Type B pancreatic cell (in vitro differentiated cells): ENCODE data around the gene PIP5K1C. TPM values are rescaled to one million over a fixed set of nuclear protein-coding genes. Genes with fewer than 3 reads are reported as not detected.

Source experiments
- DNase-seq: peaks from one replicate; pipeline ENCODE4 v3.0.0; 2021; ENCODE audit warnings: mixed read lengths; ENCODE audit not compliant: unreplicated experiment; ENCODE audit errors: extremely low spot score
- H3K27ac Mint-ChIP-seq: 2 replicates; pipeline ENCODE4 v1.8.0; 2021; ENCODE audit warnings: mild to moderate bottlenecking, mixed read lengths
- H3K27me3 Mint-ChIP-seq: 2 replicates; pipeline ENCODE4 v1.8.0; 2021; ENCODE audit warnings: mixed read lengths
- H3K36me3 Mint-ChIP-seq: 2 replicates; pipeline ENCODE4 v1.8.0; 2021; ENCODE audit warnings: mixed read lengths
- H3K4me1 Mint-ChIP-seq: one replicate; pipeline ENCODE4 v1.8.0; 2021; ENCODE audit warnings: mixed read lengths; ENCODE audit not compliant: unreplicated experiment
- H3K4me3 Mint-ChIP-seq: 2 replicates; pipeline ENCODE4 v1.8.0; 2021; ENCODE audit warnings: mild to moderate bottlenecking, mixed read lengths
- H3K9me3 Mint-ChIP-seq: 2 replicates; pipeline ENCODE4 v1.8.0; 2021; ENCODE audit warnings: mixed read lengths
- total RNA-seq: library from RNA; stranded (reverse); gene quantifications from 2 replicates; pipeline ENCODE4 v1.2.1, GENCODE V29; 2021; ENCODE audit warnings: low replicate concordance
- TF ChIP-seq, protein P1 (sequence below): fragments of 200-600 bp; sonication (generic); conservative IDR thresholded peaks from 2 replicates; pipeline ENCODE4 v1.5.0; 2021; ENCODE audit warnings: antibody characterized with exemption, mild to moderate bottlenecking

Gene PIP5K1C
- total RNA-seq, 1 donor from 2014 or later: 44.5 TPM

DNA sequence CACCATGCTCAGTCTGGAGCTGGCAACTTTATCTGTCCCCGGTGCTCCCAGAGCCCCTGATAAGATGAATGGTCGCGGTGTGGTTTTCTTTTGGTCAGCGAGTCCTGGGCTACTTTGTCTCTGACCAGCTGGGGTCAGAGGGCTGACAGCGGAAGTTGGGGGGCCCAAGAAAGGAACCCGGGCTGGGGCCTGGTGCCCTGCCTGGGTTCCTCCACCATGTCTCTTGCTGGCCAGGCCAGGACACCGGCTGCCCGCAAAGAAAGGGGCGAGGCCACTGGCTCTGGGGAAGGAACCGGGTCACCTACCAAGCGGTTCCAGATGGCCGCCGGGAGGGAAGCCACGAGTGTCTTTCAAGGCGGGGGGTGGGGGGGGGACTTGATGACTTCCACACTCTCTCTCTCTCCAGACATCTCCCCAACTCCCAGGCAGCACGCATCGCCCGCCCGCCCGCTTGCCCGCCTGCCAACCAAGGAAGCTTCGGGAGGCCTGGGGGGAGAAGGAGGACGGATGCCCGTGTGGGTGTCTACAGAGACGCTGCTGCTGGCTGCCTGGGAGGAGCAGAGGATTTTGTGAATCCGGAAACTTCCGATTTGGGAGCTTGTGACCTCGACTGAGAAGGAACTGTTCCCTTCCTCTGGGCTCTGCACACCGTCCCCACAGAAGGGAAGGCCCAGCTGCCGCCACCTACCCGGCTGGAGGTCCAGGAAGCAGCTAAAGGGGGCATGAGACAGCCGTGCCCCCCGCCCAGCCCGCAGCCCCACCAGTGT lies 1.1 kb downstream of the PIP5K1C start:
- peak overlapping the region; percentile 41 for H3K27ac Mint-ChIP-seq
- H3K4me1 Mint-ChIP-seq: no peaks in the 10 kb centered on the region
- H3K27me3 Mint-ChIP-seq: no peaks in the 10 kb centered on the region
- no peaks in the 10 kb centered on the region for H3K9me3 Mint-ChIP-seq
- TF ChIP-seq, protein P1, sequence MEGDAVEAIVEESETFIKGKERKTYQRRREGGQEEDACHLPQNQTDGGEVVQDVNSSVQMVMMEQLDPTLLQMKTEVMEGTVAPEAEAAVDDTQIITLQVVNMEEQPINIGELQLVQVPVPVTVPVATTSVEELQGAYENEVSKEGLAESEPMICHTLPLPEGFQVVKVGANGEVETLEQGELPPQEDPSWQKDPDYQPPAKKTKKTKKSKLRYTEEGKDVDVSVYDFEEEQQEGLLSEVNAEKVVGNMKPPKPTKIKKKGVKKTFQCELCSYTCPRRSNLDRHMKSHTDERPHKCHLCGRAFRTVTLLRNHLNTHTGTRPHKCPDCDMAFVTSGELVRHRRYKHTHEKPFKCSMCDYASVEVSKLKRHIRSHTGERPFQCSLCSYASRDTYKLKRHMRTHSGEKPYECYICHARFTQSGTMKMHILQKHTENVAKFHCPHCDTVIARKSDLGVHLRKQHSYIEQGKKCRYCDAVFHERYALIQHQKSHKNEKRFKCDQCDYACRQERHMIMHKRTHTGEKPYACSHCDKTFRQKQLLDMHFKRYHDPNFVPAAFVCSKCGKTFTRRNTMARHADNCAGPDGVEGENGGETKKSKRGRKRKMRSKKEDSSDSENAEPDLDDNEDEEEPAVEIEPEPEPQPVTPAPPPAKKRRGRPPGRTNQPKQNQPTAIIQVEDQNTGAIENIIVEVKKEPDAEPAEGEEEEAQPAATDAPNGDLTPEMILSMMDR: no peak
- no peaks in the 10 kb centered on the region for H3K36me3 Mint-ChIP-seq
- no peak for DNase-seq
- peak overlapping the region; percentile 91 for H3K4me3 Mint-ChIP-seq

DNA sequence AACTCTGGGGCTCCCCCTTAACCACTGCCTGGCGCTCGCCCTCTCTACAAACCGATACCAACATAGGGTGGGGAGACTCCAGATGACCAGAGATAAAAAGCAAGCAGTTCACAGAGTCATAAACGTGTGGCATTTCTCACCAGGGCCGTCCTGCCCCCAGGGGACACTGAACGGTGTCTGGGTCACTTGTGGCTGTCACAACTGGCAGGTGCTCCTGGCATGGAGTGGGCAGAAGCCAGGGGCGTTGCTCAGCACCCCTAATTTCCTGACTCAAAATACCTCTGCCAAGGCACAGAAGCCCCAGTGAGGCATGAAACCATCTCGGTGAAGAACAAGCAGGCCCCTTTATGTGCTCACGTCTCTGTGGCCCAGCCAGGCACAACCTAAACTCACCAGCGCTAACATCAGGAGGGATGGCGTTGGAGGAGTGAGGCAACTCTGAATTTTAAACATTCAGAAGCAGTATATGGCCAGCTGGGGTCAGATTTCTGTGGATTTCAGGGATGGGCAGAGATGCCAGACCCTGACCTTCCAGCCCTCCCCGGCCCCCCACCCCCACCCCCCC lies 1.8 kb downstream of the PIP5K1C start:
- H3K9me3 Mint-ChIP-seq: no peaks in the 10 kb centered on the region
- TF ChIP-seq, protein P1: no peak
- H3K27me3 Mint-ChIP-seq: no peaks in the 10 kb centered on the region
- H3K4me1 Mint-ChIP-seq: no peaks in the 10 kb centered on the region
- H3K4me3 Mint-ChIP-seq: peak overlapping the region; percentile 91
- H3K36me3 Mint-ChIP-seq: no peaks in the 10 kb centered on the region
- no peak for DNase-seq
- H3K27ac Mint-ChIP-seq: peak overlapping the region; percentile 61

DNA sequence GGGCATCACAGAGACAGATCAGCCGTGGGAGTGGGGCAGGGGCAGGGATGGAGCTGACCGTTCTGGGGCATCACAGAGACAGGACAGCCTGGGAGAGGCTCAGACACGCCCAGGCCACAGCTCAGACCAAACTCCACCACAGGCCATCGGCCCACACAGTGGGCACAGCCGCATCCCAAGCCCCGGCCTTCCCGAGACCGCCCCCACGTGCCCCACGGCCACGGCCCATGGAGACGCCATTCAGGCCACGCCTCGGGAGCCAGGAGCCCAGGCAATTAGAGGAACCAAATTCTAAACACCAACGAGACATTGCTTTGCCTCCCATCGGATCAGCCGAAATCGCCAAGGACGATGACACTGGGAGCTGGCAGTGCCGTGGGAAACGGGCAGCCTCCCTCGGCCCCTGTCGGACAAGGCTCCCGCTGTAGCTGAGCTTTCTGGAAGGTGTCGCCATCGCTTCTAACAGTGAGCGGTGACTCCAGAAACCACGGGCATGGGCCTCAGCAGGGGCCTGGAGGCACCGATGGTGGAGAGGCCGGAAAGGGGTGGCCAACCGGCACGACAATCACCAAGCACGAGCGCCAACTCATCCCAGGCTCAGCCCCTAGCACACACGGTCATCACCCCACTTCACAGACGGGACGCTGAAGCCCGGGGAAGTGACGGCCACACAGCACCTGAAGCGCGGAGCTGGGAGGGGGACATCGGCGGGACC lies 2.4 kb downstream of the PIP5K1C start:
- TF ChIP-seq, protein P1: no peak
- no peaks in the 10 kb centered on the region for H3K27me3 Mint-ChIP-seq
- peak overlapping the region; percentile 91 for H3K4me3 Mint-ChIP-seq
- no peaks in the 10 kb centered on the region for H3K36me3 Mint-ChIP-seq
- peak overlapping the region; percentile 61 for H3K27ac Mint-ChIP-seq
- no peak for DNase-seq
- H3K9me3 Mint-ChIP-seq: no peaks in the 10 kb centered on the region
- H3K4me1 Mint-ChIP-seq: no peaks in the 10 kb centered on the region

DNA sequence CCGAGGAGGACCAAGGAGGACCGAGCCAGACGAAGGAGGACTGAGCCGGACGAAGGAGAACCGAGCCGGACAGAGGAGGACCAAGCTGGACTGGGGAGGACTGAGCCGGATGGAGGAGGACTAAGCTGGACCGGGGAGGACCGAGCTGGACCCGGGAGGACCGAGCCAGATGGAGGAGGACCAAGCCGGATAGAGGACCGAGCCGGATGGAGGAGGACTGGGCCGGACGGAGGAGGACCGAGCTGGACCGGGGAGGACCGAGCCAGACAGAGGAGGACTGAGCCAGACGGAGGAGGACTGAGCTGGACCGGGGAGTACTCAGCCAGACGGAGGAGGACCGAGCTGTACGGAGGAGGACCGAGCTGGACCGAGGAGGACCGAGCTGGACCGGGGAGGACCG lies 3.2 kb downstream of the PIP5K1C start:
- no peak for DNase-seq
- no peaks in the 10 kb centered on the region for H3K27me3 Mint-ChIP-seq
- no peaks in the 10 kb centered on the region for H3K4me1 Mint-ChIP-seq
- no peak overlapping the region for H3K27ac Mint-ChIP-seq
- TF ChIP-seq, protein P1: no peak
- peak overlapping the region; percentile 11 for H3K4me3 Mint-ChIP-seq
- no peaks in the 10 kb centered on the region for H3K36me3 Mint-ChIP-seq
- no peaks in the 10 kb centered on the region for H3K9me3 Mint-ChIP-seq

DNA sequence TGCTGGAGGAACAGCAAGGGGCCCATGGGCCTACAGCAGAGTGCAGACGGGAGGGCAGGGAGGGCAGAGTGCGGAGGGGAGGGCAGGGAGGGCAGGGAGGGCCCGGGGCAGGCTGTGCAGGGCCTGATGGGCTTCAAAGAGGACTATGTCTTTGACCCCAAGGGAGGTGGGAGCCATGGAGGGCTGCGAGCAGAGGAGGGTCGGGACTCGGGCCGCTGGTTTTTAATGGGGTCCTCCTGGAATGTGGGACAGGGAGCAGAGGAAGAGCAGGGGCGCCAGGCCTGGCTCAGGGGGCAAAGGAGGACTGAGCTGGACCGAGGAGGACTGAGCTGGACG lies 3.6 kb downstream of the PIP5K1C start:
- DNase-seq: no peak
- H3K9me3 Mint-ChIP-seq: no peaks in the 10 kb centered on the region
- TF ChIP-seq, protein P1: no peak
- H3K27me3 Mint-ChIP-seq: no peaks in the 10 kb centered on the region
- H3K4me1 Mint-ChIP-seq: peaks cover under 1% of the 10 kb centered on the region
- H3K36me3 Mint-ChIP-seq: no peaks in the 10 kb centered on the region
- no peak overlapping the region for H3K27ac Mint-ChIP-seq
- H3K4me3 Mint-ChIP-seq: peak overlapping the region; percentile 11
